B cell (primary cell): ENCODE measurements around the gene PTPN23.

ENCODE experiments used
- EZH2 ChIP-seq: IDR thresholded peaks from 2 replicates; pipeline ENCODE4 v1.6.1; 2012; ENCODE audit warnings: borderline replicate concordance, low read depth, mild to moderate bottlenecking, moderate library complexity, low read length; ENCODE audit not compliant: insufficient read depth, poor library complexity, severe bottlenecking
- TF ChIP-seq, protein P1 (sequence below): fragments of 200-600 bp; IDR thresholded peaks from one replicate; pipeline ENCODE4 v1.8.0; 2022; ENCODE audit warnings: antibody characterized with exemption, mild to moderate bottlenecking

DNA sequence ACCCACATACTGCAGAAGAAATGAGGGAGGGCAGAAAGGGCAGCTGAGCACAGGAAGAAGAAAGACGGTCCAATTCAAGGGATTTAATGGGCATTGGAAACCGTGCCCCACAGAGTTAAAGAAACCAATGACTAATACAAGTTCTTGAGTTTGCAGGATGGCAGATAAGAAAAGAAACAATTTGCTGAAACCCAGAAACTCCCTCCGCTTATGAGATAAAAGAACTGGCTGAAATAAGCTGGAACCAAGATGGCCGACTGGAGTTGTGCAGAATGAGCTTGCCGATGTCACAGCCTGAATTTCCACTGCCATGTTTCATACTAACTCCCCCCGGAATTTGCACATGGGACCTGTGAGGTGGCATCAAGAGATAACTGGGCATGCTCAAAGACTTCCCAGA lies 47.8 kb downstream of the PTPN23 start:
- TF ChIP-seq, protein P1, sequence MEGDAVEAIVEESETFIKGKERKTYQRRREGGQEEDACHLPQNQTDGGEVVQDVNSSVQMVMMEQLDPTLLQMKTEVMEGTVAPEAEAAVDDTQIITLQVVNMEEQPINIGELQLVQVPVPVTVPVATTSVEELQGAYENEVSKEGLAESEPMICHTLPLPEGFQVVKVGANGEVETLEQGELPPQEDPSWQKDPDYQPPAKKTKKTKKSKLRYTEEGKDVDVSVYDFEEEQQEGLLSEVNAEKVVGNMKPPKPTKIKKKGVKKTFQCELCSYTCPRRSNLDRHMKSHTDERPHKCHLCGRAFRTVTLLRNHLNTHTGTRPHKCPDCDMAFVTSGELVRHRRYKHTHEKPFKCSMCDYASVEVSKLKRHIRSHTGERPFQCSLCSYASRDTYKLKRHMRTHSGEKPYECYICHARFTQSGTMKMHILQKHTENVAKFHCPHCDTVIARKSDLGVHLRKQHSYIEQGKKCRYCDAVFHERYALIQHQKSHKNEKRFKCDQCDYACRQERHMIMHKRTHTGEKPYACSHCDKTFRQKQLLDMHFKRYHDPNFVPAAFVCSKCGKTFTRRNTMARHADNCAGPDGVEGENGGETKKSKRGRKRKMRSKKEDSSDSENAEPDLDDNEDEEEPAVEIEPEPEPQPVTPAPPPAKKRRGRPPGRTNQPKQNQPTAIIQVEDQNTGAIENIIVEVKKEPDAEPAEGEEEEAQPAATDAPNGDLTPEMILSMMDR, result no peak
- no peak for TF ChIP-seq EZH2
